Measurements from ENCODE around the gene ATP23.

Gene ATP23

DNA sequence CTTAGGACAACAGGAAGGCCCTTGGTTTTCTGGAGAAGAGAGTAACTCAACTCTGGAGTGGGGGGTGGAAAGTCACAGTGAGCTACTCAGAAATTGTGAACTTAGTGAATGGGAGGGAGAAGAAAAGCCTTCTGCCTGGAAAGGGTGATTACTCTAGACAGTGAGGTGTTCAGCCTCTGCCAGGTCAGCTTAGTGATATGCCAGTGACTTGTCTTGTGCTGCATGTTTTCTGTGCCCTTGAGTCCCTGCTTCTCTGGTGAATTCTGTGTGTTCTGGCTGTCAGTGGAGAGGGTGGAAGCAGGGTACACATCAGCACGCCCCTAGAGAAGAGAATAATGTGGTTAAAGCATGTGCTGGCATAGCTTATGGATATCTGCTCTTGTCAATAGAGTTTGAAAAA, 13.4 kb downstream of the ATP23 start:
- Histone ChIP-seq H3K27me3 (ENCODE audit: control insufficient read depth, insufficient read depth, low read length) (no peaks in the 10 kb centered on the region), H3K9ac (ENCODE audit: low read length) (no peak overlapping the region), H3K4me3 (ENCODE audit: low read length) (no peak overlapping the region), H3K9me3 (ENCODE audit: control insufficient read depth, low read length) (no peaks in the 10 kb centered on the region), H3K4me1 (ENCODE audit: control insufficient read depth, insufficient read depth, low read length) (no peaks in the 10 kb centered on the region), H3K36me3 (ENCODE audit: control insufficient read depth, insufficient read depth, low read length) (no peaks in the 10 kb centered on the region)

DNA sequence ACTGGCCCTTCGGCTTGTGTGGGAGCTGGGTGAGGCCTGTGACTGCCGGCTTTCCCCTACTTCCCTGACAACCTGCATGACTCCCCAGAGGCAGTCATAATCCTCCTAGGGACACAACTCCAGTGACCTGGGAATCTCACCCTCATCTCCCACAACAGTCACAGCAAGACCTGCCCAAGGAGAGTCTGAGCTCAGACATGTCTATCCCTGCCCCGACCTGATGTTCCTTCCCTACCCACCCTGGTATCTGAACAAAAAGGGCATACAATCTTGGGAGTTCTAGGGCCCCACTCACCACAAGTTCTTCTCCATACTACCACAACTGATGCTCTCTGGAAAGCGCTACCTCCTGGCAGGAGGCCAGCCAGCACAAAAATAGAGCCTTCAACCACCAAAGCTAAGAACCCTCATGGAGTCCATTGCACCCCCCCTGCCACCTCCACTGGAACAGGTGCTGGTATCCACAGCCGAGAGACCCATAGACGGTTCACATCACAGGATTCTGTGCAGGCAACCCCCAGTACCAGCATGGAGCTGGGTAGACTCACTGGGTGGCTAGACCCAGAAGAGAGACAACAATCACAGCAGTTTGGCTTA, 16.8 kb downstream of the ATP23 start:
- Histone ChIP-seq H3K9me3 (ENCODE audit: control insufficient read depth, low read length) (no peaks in the 10 kb centered on the region), H3K27me3 (ENCODE audit: control insufficient read depth, insufficient read depth, low read length) (no peaks in the 10 kb centered on the region), H3K9ac (ENCODE audit: low read length) (no peak overlapping the region), H3K4me3 (ENCODE audit: low read length) (no peak overlapping the region), H3K4me1 (ENCODE audit: control insufficient read depth, insufficient read depth, low read length) (no peaks in the 10 kb centered on the region), H3K36me3 (ENCODE audit: control insufficient read depth, insufficient read depth, low read length) (no peaks in the 10 kb centered on the region)

DNA sequence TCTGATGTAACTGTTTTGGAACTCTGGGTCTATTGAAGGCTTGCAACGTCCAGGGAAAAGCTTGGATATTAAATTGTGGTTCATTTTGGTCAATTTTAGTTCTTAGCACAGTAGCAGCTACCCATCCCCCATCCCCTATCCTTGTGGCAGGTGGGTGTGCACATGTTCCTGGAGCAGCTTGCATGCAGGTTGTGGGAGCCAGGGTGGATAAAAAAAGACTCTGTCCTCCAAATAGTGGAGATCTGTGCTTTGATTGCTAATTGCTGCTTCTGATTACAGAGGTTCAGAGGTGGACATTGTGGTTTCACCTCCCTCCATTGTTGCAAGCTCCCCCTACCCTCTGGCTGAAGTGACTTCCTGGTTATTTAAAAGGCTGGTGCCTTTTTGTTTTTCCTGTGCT, 23.1 kb downstream of the ATP23 start:
- H3K9me3 ChIP-seq (ENCODE audit: control insufficient read depth, low read length) = no peaks in the 10 kb centered on the region
- no peaks in the 10 kb centered on the region for H3K27me3 ChIP-seq (ENCODE audit: control insufficient read depth, insufficient read depth, low read length)
- no peaks in the 10 kb centered on the region for H3K36me3 ChIP-seq (ENCODE audit: control insufficient read depth, insufficient read depth, low read length)
- H3K4me3 ChIP-seq (ENCODE audit: low read length) = no peak overlapping the region
- no peaks in the 10 kb centered on the region for H3K4me1 ChIP-seq (ENCODE audit: control insufficient read depth, insufficient read depth, low read length)
- H3K9ac ChIP-seq (ENCODE audit: low read length) = no peak overlapping the region

DNA sequence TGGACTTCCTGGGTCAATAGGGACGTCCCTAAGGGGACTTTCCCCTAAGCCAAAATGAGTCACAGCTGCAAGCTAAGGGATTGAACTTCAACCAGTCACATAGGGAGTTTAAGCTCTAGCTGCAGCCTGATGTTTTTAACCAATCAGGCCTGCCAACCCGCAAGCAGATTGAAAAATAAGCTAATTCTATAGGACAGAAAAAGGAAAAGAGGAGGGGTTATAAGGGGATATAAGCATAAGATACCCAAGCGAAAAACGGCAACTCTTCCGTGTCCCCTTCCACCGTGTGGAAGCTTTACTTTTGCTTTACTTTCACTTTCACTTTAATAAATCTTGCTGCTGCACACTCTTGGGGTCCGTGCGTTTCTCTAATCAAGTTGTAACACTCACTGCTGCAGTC, 24.4 kb downstream of the ATP23 start:
- H3K4me3 ChIP-seq (ENCODE audit: low read length) = no peak overlapping the region
- H3K9ac ChIP-seq (ENCODE audit: low read length) = no peak overlapping the region
- no peaks in the 10 kb centered on the region for H3K9me3 ChIP-seq (ENCODE audit: control insufficient read depth, low read length)
- H3K4me1 ChIP-seq (ENCODE audit: control insufficient read depth, insufficient read depth, low read length) = no peaks in the 10 kb centered on the region
- no peaks in the 10 kb centered on the region for H3K36me3 ChIP-seq (ENCODE audit: control insufficient read depth, insufficient read depth, low read length)
- H3K27me3 ChIP-seq (ENCODE audit: control insufficient read depth, insufficient read depth, low read length) = no peaks in the 10 kb centered on the region

DNA sequence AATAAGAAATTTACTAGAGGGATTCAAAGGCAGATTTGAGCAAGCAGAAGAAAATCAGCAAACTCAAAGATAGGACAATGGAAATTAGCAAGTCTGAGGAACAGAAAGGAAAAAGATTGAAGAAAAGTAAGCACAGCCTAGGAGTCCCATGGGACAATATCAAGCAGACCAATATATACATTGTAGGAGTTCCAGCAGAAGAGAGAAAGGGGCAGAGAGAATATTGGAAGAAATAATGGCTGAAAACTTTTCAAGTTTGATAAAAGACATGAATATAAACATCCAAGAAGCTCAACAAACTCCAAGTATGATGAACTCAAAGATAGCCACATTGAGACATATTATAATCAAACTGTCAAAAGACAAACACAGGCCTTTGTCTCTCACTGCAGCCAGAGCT, 25.2 kb downstream of the ATP23 start:
- Histone ChIP-seq H3K9ac (ENCODE audit: low read length) (no peak overlapping the region), H3K4me3 (ENCODE audit: low read length) (no peak overlapping the region), H3K4me1 (ENCODE audit: control insufficient read depth, insufficient read depth, low read length) (no peaks in the 10 kb centered on the region), H3K9me3 (ENCODE audit: control insufficient read depth, low read length) (no peaks in the 10 kb centered on the region), H3K36me3 (ENCODE audit: control insufficient read depth, insufficient read depth, low read length) (no peaks in the 10 kb centered on the region), H3K27me3 (ENCODE audit: control insufficient read depth, insufficient read depth, low read length) (no peaks in the 10 kb centered on the region)

DNA sequence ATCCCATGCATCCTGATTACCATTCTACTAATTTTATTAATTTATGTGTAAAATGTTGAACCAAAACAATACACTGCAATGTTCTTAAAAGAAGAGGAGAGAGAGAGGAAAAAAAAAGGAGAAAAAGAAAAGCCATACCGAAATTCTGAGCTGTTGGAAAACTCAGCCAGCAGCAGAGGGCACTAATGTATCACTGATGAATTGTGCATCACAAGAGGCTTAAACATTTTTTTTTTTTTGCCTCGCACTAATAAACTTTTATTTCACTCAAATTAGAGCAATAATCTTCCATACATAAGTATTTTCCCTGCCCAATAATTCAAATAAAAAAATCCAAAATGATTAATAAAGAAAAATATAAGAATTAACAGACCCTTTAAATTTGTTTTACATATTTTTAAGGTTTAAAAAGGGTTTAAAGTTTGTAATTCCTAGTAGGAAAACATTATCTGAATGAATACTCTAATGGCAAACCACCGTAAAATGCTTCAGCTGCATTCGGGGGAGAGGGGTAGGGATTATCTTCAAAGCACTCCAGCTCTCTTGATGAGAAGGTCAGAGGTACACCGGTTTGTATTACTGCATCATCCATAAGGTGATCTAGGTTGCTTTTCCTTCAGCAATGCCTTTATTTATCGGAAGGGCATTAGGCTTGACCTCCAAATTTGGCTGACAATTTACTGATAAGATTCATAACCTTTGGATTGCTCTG, 41.9 kb downstream of the ATP23 start:
- Histone ChIP-seq H3K4me3 (ENCODE audit: low read length) (no peak overlapping the region), H3K36me3 (ENCODE audit: control insufficient read depth, insufficient read depth, low read length) (no peaks in the 10 kb centered on the region), H3K9me3 (ENCODE audit: control insufficient read depth, low read length) (no peaks in the 10 kb centered on the region)

DNA sequence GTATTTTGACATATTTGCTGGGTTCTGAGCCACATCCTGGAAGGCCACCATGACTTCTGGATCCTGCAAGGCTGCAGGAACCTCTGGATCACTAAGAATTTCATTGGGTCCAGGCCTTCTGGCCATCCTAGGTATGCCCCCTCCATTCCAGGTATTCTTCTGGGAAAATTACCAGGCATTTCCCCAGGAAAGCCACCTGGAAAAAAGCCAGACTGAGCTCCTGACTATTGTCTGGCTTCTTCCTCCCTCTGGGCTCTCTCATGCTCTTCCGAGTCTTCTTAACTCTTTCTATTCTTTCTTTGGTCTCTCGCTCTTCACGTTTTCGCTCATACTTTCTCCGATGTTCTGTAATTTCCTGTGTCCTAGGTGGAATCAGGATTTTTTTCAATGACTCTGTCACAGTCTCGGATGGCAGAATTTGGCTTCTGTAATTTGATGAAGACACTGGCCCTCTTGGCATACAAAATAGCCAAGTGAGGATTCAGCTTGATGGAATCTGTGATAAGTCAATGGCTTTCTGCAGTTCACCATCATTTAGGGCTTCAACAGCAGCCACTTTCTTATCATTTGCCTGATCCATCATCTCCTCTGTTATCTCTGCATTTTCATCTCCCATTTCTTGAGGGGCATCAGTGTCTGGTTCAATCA, 42.6 kb downstream of the ATP23 start:
- H3K9me3 ChIP-seq (ENCODE audit: control insufficient read depth, low read length) = no peaks in the 10 kb centered on the region
- H3K4me3 ChIP-seq (ENCODE audit: low read length) = no peak overlapping the region

More for the DNA sequence above, 41.9 kb downstream of the ATP23 start:
- Histone ChIP-seq H3K4me1 (ENCODE audit: control insufficient read depth, insufficient read depth, low read length) (no peaks in the 10 kb centered on the region), H3K9ac (ENCODE audit: low read length) (no peak overlapping the region), H3K27me3 (ENCODE audit: control insufficient read depth, insufficient read depth, low read length) (no peaks in the 10 kb centered on the region)

DNA sequence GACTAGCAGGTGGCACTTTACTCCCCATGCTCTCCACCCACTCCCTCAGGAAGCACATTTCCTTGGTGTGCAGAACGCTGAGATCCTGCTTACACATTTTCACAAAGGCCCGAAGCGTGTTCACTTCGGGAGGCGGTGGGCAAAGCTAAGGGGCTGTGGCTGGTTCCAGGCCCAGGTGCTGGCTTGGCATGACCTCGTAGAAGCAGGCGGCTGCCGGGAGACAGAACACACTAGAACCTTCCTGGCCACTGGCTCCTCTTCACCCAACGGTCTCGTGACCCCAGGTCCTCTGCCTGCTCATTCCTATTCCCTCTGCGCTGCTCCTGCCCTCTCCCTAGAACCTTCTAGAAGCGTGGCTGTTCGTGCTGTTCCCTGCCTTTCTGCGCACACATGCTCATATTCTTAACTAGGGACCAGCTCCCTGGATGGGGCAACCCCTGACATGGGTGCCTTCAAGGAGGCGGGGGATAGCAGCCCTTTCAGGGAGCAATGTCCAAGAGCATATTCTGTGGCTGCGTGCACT, 43.3 kb downstream of the ATP23 start:
- Histone ChIP-seq H3K4me3 (ENCODE audit: low read length) (no peak overlapping the region), H3K9ac (ENCODE audit: low read length) (no peak overlapping the region), H3K36me3 (ENCODE audit: control insufficient read depth, insufficient read depth, low read length) (no peaks in the 10 kb centered on the region), H3K9me3 (ENCODE audit: control insufficient read depth, low read length) (no peaks in the 10 kb centered on the region), H3K4me1 (ENCODE audit: control insufficient read depth, insufficient read depth, low read length) (no peaks in the 10 kb centered on the region), H3K27me3 (ENCODE audit: control insufficient read depth, insufficient read depth, low read length) (no peaks in the 10 kb centered on the region)

More for the DNA sequence above, 42.6 kb downstream of the ATP23 start:
- Histone ChIP-seq H3K36me3 (ENCODE audit: control insufficient read depth, insufficient read depth, low read length) (no peaks in the 10 kb centered on the region), H3K9ac (ENCODE audit: low read length) (no peak overlapping the region), H3K27me3 (ENCODE audit: control insufficient read depth, insufficient read depth, low read length) (no peaks in the 10 kb centered on the region), H3K4me1 (ENCODE audit: control insufficient read depth, insufficient read depth, low read length) (no peaks in the 10 kb centered on the region)

DNA sequence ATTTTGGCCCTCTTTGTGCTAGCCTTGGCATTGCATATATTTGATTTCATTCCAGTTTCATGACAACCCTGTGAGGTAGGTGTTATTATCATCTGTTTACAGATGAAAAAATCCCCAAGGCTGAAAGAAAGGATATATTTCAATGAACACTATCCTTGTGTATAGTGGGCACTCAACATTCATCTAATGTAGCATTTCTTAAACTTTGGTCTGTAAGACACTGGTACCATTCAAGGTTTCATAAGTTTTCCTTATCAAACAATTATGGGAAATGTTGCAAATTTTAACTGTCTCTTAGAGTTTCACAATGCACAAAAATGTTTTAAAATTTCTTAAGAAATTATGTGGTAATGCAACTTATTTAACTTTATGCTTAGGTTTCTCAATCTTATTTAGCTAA, 44.3 kb downstream of the ATP23 start:
- Histone ChIP-seq H3K4me3 (ENCODE audit: low read length) (no peak overlapping the region), H3K9me3 (ENCODE audit: control insufficient read depth, low read length) (no peaks in the 10 kb centered on the region), H3K27me3 (ENCODE audit: control insufficient read depth, insufficient read depth, low read length) (no peaks in the 10 kb centered on the region), H3K9ac (ENCODE audit: low read length) (no peak overlapping the region), H3K36me3 (ENCODE audit: control insufficient read depth, insufficient read depth, low read length) (no peaks in the 10 kb centered on the region), H3K4me1 (ENCODE audit: control insufficient read depth, insufficient read depth, low read length) (no peaks in the 10 kb centered on the region)

DNA sequence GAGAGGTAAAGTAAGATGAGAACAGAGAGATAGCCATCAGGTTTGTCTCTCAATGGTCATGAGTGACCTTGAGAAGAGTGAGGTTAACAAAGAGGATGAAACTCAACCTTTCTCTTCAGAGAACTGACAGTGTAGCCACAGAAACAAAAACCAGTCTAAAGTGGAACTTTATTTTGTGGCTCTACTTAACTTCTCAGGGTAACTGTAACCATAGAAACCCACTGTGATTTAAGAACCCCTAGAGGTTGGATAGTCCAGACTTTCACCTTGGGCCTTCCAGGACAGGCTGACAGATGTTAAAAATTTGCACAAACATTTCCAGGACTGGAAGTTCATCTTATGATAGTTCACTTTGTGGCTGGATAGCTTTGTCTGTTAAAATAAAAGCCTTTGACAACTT, 48.5 kb downstream of the ATP23 start:
- H3K27me3 ChIP-seq (ENCODE audit: control insufficient read depth, insufficient read depth, low read length) = no peaks in the 10 kb centered on the region
- H3K9me3 ChIP-seq (ENCODE audit: control insufficient read depth, low read length) = no peaks in the 10 kb centered on the region
- H3K9ac ChIP-seq (ENCODE audit: low read length) = no peak overlapping the region
- no peaks in the 10 kb centered on the region for H3K4me1 ChIP-seq (ENCODE audit: control insufficient read depth, insufficient read depth, low read length)
- H3K36me3 ChIP-seq (ENCODE audit: control insufficient read depth, insufficient read depth, low read length) = no peaks in the 10 kb centered on the region
- H3K4me3 ChIP-seq (ENCODE audit: low read length) = no peak overlapping the region

DNA sequence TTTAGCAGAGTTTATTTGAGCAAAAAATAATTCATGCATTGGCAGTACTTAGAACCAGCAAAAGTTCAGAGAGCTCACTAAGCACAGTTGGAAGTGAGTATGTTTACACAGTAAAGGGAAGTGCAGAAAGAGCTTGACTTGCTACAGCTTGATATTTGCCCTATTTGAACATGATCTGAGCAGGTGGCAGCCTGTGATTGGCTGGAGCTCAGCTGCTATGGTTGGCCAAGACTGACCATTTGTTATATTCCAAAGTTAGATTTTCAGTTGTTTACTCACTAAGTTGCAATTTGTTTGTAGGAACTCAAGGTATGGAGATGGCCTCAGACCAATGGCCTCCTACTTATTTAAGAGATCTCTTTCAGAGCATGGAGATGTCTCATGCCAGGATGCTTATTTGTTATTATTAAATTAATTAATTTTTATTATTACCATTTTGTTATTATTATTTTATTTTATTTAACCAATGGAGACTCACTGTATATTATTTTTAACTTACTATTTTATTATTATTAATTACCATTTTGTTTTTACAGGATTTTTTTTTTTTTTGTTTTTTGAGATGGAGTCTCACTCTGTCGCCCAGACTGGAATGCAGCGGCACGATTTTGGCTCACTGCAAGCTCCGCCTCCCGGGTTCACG, 49.0 kb downstream of the ATP23 start:
- Histone ChIP-seq H3K27me3 (ENCODE audit: control insufficient read depth, insufficient read depth, low read length) (no peaks in the 10 kb centered on the region), H3K36me3 (ENCODE audit: control insufficient read depth, insufficient read depth, low read length) (no peaks in the 10 kb centered on the region), H3K9me3 (ENCODE audit: control insufficient read depth, low read length) (no peaks in the 10 kb centered on the region), H3K9ac (ENCODE audit: low read length) (no peak overlapping the region), H3K4me3 (ENCODE audit: low read length) (no peak overlapping the region), H3K4me1 (ENCODE audit: control insufficient read depth, insufficient read depth, low read length) (no peaks in the 10 kb centered on the region)

DNA sequence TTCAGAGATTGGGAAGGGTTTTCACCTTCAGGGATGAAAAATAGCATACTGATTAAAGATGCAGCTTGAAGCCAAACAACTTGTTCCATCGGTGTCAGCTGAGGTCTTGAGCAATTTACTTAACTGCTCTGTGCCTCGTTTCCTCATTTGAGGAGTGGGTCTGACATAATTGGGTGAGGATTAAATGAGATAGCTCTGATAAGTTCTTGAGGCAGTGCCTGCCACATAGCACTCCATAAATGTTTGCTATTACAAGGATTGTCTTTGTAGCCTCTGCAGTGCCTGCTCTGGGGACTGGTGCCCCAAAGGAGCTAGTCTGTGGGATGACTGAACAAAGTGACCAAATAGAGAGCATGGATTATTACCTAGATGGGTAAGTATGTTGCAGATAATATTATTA, 50.6 kb downstream of the ATP23 start:
- Histone ChIP-seq H3K4me3 (ENCODE audit: low read length) (no peak overlapping the region), H3K36me3 (ENCODE audit: control insufficient read depth, insufficient read depth, low read length) (no peaks in the 10 kb centered on the region), H3K9ac (ENCODE audit: low read length) (no peak overlapping the region), H3K27me3 (ENCODE audit: control insufficient read depth, insufficient read depth, low read length) (no peaks in the 10 kb centered on the region), H3K4me1 (ENCODE audit: control insufficient read depth, insufficient read depth, low read length) (no peaks in the 10 kb centered on the region), H3K9me3 (ENCODE audit: control insufficient read depth, low read length) (no peaks in the 10 kb centered on the region)

Measured in mucosa of stomach (tissue), 1 donor.